SHP77 treated with DMSO at 0.1 percent for 48 hours (cell line): ENCODE data around the gene VWCE.

ENCODE experiments used
- DNase-seq: peaks from one replicate; lab custom pipeline; 2025; lab: John Stamatoyannopoulos, UW

VWCE gene

GRCh38 chr11:61327669-61328071 lies 32.6 kb upstream of the VWCE start:
- DNase-seq: no peak

GRCh38 chr11:61325649-61326414 lies 30.7 kb upstream of the VWCE start:
- no peak for DNase-seq

- no peak for DNase-seq
These were observed 20.1 kb upstream of the VWCE start for GRCh38 chr11:61315260-61315659.

- no peak for DNase-seq
These were observed 15.6 kb upstream of the VWCE start for GRCh38 chr11:61310749-61311148.

- no peak for DNase-seq
These were observed 14.6 kb upstream of the VWCE start for GRCh38 chr11:61309739-61310138.

- DNase-seq: no peak
These were observed 14.0 kb upstream of the VWCE start for GRCh38 chr11:61309141-61309540.

GRCh38 chr11:61307354-61307753 lies 12.2 kb upstream of the VWCE start:
- DNase-seq: no peak

GRCh38 chr11:61306221-61306620 lies 11.1 kb upstream of the VWCE start:
- no peak for DNase-seq

GRCh38 chr11:61305417-61305816 lies 10.3 kb upstream of the VWCE start:
- DNase-seq: no peak

- no peak for DNase-seq
These were observed 8.6 kb upstream of the VWCE start for GRCh38 chr11:61303725-61304124.

- DNase-seq: no peak
These were observed 7.4 kb upstream of the VWCE start for GRCh38 chr11:61302550-61302949.

- no peak for DNase-seq
These were observed 3.6 kb upstream of the VWCE start for GRCh38 chr11:61298663-61299244.

- no peak for DNase-seq
These were observed 2.6 kb upstream of the VWCE start for GRCh38 chr11:61297746-61298145.

GRCh38 chr11:61297341-61297740 lies 2.2 kb upstream of the VWCE start:
- no peak for DNase-seq

GRCh38 chr11:61295596-61295926 lies 445 bp upstream of the VWCE start:
- no peak for DNase-seq

- no peak for DNase-seq
These were observed 1.0 kb downstream of the VWCE start for GRCh38 chr11:61293867-61294716.

- no peak for DNase-seq
These were observed 2.8 kb downstream of the VWCE start for GRCh38 chr11:61292356-61292755.

- DNase-seq: no peak
These were observed 4.0 kb downstream of the VWCE start for GRCh38 chr11:61290905-61291690.

- DNase-seq: no peak
These were observed 7.7 kb downstream of the VWCE start for GRCh38 chr11:61287338-61287977.

- no peak for DNase-seq
These were observed 11.5 kb downstream of the VWCE start for GRCh38 chr11:61283613-61284012.

- DNase-seq: no peak
These were observed 13.4 kb downstream of the VWCE start for GRCh38 chr11:61281581-61282250.
